ENCODE data around the gene JMJD1C. TPM values are rescaled to one million over a fixed set of nuclear protein-coding genes. Genes with fewer than 3 reads are reported as not detected.

The JMJD1C gene
- total RNA-seq, 1 experiment from 2014 or later: 67.6 TPM

DNA sequence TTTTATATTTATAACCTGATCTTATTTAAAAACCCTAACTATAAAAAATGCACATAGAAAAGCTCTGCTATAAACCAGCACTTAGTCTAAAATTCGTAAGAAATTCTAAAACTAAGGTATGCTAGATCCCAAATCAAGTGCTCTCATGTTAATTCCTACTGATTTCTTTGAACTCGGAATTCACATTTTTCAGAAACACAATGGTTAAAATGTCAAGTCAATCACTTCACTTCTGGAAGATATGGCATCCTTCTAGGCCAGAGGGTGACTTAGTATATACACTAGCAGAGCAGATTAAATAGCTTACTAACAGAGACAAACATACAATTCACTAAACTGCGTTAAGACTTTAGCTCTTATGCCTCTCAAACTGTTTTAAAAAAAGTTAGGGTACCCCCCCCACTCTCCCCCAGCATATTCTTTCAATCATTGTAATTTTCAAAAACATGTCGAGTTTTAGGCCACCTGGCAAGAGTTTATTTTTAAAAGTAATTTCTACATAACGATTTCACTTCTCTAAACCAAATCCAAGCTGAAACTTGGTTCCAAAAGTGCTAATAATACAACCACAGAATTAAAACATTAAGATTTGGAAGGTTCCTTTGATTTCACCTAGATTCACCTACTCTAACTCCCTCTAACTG lies 203.2 kb downstream of the JMJD1C start:
- CTCF ChIA-PET: no interaction called here
- Mint-ChIP-seq H3K9me3 (ENCODE audit: low read depth, unreplicated experiment) (no peaks in the 10 kb centered on the region), H3K27me3 (ENCODE audit: unreplicated experiment) (no peaks in the 10 kb centered on the region), H3K27ac (ENCODE audit: unreplicated experiment) (peak overlapping the region; percentile 33), H3K36me3 (ENCODE audit: insufficient read depth, unreplicated experiment) (peaks cover 50% of the 10 kb centered on the region), H3K4me1 (ENCODE audit: low read depth, unreplicated experiment) (peaks cover 49% of the 10 kb centered on the region), H3K4me3 (ENCODE audit: low read depth, unreplicated experiment) (no peak overlapping the region)
- TF ChIP-seq, protein P1, sequence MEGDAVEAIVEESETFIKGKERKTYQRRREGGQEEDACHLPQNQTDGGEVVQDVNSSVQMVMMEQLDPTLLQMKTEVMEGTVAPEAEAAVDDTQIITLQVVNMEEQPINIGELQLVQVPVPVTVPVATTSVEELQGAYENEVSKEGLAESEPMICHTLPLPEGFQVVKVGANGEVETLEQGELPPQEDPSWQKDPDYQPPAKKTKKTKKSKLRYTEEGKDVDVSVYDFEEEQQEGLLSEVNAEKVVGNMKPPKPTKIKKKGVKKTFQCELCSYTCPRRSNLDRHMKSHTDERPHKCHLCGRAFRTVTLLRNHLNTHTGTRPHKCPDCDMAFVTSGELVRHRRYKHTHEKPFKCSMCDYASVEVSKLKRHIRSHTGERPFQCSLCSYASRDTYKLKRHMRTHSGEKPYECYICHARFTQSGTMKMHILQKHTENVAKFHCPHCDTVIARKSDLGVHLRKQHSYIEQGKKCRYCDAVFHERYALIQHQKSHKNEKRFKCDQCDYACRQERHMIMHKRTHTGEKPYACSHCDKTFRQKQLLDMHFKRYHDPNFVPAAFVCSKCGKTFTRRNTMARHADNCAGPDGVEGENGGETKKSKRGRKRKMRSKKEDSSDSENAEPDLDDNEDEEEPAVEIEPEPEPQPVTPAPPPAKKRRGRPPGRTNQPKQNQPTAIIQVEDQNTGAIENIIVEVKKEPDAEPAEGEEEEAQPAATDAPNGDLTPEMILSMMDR (IDR thresholded peaks at IDR 0.05; ENCODE audit: unreplicated experiment): no peak
- no TSS peak for BruUV-seq (replicated peaks)
- intact Hi-C loops (cut with micrococcal nuclease; ENCODE audit: unreplicated experiment): loop anchor here (10.0 kb wide), 1 partner anchor 172 kb away; no protein-coding TSS in a partner anchor
- no peak for DNase-seq

DNA sequence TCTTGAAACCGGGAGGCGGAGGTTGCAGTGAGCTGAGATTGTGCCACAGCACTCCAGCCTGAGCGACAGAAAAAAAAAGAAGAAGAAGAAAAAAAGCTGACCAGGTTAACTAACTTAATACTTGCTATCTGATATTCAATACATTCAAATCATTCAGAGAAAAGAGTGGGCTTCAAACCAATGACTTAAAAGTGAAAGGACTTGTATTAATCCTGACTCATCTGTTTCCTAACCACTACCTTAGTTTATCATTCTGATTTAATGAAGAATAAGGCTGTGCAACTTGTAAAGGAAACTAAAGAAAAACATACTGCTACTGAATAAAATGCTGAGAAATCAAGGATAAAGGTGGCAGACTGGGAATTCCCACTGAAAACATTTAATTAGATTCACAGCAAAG lies 204.3 kb downstream of the JMJD1C start:
- Mint-ChIP-seq H3K4me3 (ENCODE audit: low read depth, unreplicated experiment) (no peak overlapping the region), H3K4me1 (ENCODE audit: low read depth, unreplicated experiment) (peaks cover 57% of the 10 kb centered on the region), H3K27ac (ENCODE audit: unreplicated experiment) (peak overlapping the region; percentile 36), H3K9me3 (ENCODE audit: low read depth, unreplicated experiment) (no peaks in the 10 kb centered on the region), H3K27me3 (ENCODE audit: unreplicated experiment) (no peaks in the 10 kb centered on the region), H3K36me3 (ENCODE audit: insufficient read depth, unreplicated experiment) (peaks cover 46% of the 10 kb centered on the region)
- CTCF ChIA-PET: interaction anchor here (1.1 kb wide), 1 partner anchor 9 kb away, joined by 3 read pairs; no protein-coding TSS in a partner anchor
- no TSS peak for BruUV-seq (replicated peaks)
- DNase-seq: no peak
- TF ChIP-seq, protein P1 (IDR thresholded peaks at IDR 0.05; ENCODE audit: unreplicated experiment): no peak
- intact Hi-C loops (cut with micrococcal nuclease; ENCODE audit: unreplicated experiment): loop anchor here (10.0 kb wide), 1 partner anchor 173 kb away; no protein-coding TSS in a partner anchor

DNA sequence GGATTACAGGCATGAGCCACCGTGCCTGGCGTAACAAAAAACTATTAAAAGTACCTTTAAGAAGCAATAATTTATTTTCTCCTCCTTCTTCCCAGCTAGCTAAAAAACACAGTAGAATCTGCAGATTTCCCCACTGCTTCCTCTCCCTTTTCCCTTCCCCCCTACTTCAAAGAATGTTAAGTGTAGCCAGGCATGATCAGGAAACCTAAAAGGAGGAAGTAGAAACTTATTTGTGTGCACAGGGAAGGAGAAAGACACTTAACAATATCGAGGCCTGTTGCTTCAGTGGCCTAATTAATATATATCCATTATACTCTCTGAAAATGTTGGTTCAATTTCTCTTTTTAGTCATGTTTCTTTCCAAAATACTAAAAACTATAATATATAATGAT lies 204.9 kb downstream of the JMJD1C start:
- TF ChIP-seq, protein P1 (IDR thresholded peaks at IDR 0.05; ENCODE audit: unreplicated experiment): no peak
- Mint-ChIP-seq H3K36me3 (ENCODE audit: insufficient read depth, unreplicated experiment) (peaks cover 49% of the 10 kb centered on the region), H3K4me3 (ENCODE audit: low read depth, unreplicated experiment) (no peak overlapping the region), H3K4me1 (ENCODE audit: low read depth, unreplicated experiment) (peaks cover 59% of the 10 kb centered on the region), H3K27ac (ENCODE audit: unreplicated experiment) (no peak overlapping the region), H3K9me3 (ENCODE audit: low read depth, unreplicated experiment) (no peaks in the 10 kb centered on the region), H3K27me3 (ENCODE audit: unreplicated experiment) (no peaks in the 10 kb centered on the region)
- intact Hi-C loops (cut with micrococcal nuclease; ENCODE audit: unreplicated experiment): loop anchor here (10.0 kb wide), 1 partner anchor 174 kb away; no protein-coding TSS in a partner anchor
- no peak for DNase-seq
- CTCF ChIA-PET: no interaction called here
- BruUV-seq (replicated peaks): no TSS peak

DNA sequence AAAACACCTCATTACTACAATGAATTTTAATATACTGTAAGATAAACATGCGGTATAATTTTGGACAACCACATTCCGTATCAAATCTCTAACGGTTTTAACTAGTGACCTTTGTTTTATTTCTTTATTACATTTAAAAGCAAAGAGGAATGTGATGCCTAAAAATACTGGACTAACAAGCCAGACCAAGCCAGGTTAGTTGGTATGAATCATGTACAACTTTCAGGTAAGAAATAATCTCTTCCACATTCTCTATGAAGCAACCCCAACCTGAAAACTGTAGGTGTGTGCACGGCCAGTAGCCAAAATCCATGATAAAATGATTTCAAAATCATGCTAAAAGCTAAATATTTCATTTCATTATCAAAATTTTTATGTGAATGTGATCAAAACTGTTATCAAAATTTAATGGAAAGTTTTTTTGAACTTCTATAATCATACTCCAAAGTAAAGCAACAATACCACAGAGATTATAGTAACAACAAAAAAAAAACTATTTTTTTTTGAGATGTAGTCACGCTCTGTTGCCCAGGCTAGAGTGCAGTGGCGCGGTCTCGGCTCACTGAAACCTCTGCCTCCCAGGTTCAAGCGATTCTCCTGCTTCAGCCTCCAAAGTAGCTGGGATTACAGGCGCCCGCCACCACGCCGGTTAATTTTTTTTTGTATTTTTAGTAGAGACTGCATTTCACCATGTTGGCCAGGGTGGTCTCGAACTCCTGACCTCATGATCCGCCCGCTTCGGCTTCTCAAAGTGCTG lies 205.5 kb downstream of the JMJD1C start:
- BruUV-seq (replicated peaks): no TSS peak
- Mint-ChIP-seq H3K9me3 (ENCODE audit: low read depth, unreplicated experiment) (no peaks in the 10 kb centered on the region), H3K27me3 (ENCODE audit: unreplicated experiment) (no peaks in the 10 kb centered on the region), H3K27ac (ENCODE audit: unreplicated experiment) (no peak overlapping the region), H3K4me1 (ENCODE audit: low read depth, unreplicated experiment) (peaks cover 59% of the 10 kb centered on the region), H3K36me3 (ENCODE audit: insufficient read depth, unreplicated experiment) (peaks cover 47% of the 10 kb centered on the region), H3K4me3 (ENCODE audit: low read depth, unreplicated experiment) (no peak overlapping the region)
- intact Hi-C loops (cut with micrococcal nuclease; ENCODE audit: unreplicated experiment): loop anchor here (10.0 kb wide), 1 partner anchor 175 kb away; no protein-coding TSS in a partner anchor
- TF ChIP-seq, protein P1 (IDR thresholded peaks at IDR 0.05; ENCODE audit: unreplicated experiment): no peak
- CTCF ChIA-PET: no interaction called here
- no peak for DNase-seq
